ENCODE measurements around the gene PCARE.

PCARE gene

GRCh38 chr2:29061616-29062015 lies 12.7 kb downstream of the PCARE start:
- DNase-seq, result no peak

- DNase-seq, result no peak
Observed at GRCh38 chr2:29061176-29061575, 13.1 kb downstream of the PCARE start.

- no peak for DNase-seq
Observed at GRCh38 chr2:29060441-29060840, 13.9 kb downstream of the PCARE start.

GRCh38 chr2:29059624-29060023 lies 14.7 kb downstream of the PCARE start:
- no peak for DNase-seq

GRCh38 chr2:29057006-29057405 lies 17.3 kb downstream of the PCARE start:
- no peak for DNase-seq

- no peak for DNase-seq
Observed at GRCh38 chr2:29056452-29056851, 17.9 kb downstream of the PCARE start.

GRCh38 chr2:29055601-29056000 lies 18.7 kb downstream of the PCARE start:
- DNase-seq, result no peak

GRCh38 chr2:29054430-29054829 lies 19.9 kb downstream of the PCARE start:
- no peak for DNase-seq

GRCh38 chr2:29053670-29054400 lies 20.5 kb downstream of the PCARE start:
- DNase-seq, result no peak

GRCh38 chr2:29053223-29053622 lies 21.1 kb downstream of the PCARE start:
- no peak for DNase-seq

- DNase-seq, result no peak
Observed at GRCh38 chr2:29052807-29053206, 21.5 kb downstream of the PCARE start.

GRCh38 chr2:29051730-29052129 lies 22.6 kb downstream of the PCARE start:
- DNase-seq, result no peak

- DNase-seq, result no peak
Observed at GRCh38 chr2:29050591-29050990, 23.7 kb downstream of the PCARE start.

GRCh38 chr2:29047083-29047845 lies 27.1 kb downstream of the PCARE start:
- no peak for DNase-seq

GRCh38 chr2:29046321-29046720 lies 28.0 kb downstream of the PCARE start:
- no peak for DNase-seq

GRCh38 chr2:29044459-29044858 lies 29.9 kb downstream of the PCARE start:
- DNase-seq, result no peak

GRCh38 chr2:29042561-29043075 lies 31.7 kb downstream of the PCARE start:
- no peak for DNase-seq

GRCh38 chr2:29041161-29041660 lies 33.1 kb downstream of the PCARE start:
- no peak for DNase-seq

GRCh38 chr2:29040552-29040951 lies 33.8 kb downstream of the PCARE start:
- no peak for DNase-seq

- DNase-seq, result no peak
Observed at GRCh38 chr2:29039718-29040480, 34.4 kb downstream of the PCARE start.

- DNase-seq, result no peak
Observed at GRCh38 chr2:29035016-29035745, 39.1 kb downstream of the PCARE start.

- DNase-seq, result no peak
Observed at GRCh38 chr2:29033656-29034055, 40.7 kb downstream of the PCARE start.

GRCh38 chr2:29033172-29033571 lies 41.2 kb downstream of the PCARE start:
- no peak for DNase-seq

Measured in CD4-positive, alpha-beta T cell treated with Interleukin-17A for 1 hour (primary cell).